ENCODE results near the gene CTSO.

Gene CTSO

DNA sequence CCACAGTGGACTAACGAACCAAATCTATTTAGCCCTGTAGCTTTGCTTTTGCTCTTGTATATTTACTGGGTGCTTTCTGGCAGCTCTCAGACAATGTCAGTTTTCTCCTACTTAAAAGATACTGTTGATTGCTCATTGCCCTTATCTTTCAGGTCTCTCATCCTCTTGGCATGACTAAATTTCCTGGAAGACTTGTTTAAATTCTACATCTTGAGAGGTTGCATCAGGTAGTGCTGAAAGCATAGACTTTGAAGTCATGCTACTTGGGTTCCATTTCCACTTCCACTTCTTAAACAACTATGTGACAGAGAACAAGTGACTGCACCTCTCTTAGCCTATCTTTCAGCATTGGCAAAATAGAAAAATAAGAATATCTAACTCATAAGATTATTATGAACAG is 41.8 kb downstream of the CTSO start:
- TF ChIP-seq ZNF70 (CRISPR knock-in tag; IDR thresholded peaks at IDR 0.05): no peak
- TF ChIP-seq GLIS3 (CRISPR knock-in tag; IDR thresholded peaks at IDR 0.05): no peak
- ATAC-seq: no peak

DNA sequence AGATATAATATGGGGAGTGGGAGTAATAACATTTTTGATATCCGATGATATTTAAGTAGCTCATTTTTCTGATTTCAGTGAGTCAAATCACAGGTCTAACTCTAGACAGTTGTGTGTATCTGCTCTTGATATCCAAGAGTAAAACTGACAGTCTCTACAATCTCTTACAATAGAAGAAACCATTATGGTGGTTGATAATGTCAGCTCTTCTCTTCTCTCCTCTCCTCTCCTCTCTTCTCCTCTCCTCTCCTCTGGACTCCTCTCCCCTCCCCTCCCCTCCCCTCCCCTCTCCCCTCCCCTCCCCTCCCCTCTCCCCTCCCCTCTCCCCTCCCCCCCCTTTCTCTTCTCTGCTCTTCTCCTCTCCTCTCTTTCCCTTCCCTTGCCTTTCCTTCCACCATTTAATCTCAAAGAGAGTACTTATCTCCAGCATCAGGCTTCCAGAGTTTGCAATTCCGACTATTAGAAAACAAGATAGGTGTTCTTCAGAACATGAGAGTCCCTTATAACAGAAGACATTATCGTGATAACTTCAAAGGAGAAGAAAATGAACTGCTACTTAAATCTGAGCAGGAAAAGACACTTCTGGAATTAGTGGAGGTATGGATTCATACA is 43.9 kb downstream of the CTSO start:
- no peak for ATAC-seq
- TF ChIP-seq OSR1 (CRISPR knock-in tag; IDR thresholded peaks at IDR 0.05) (no peak), ESRRG (CRISPR knock-in tag; IDR thresholded peaks at IDR 0.05) (no peak), ZFP30 (CRISPR knock-in tag; IDR thresholded peaks at IDR 0.05) (no peak), TCF4 (CRISPR knock-in tag; IDR thresholded peaks at IDR 0.05; ENCODE audit: borderline replicate concordance) (no peak), PPARA (CRISPR knock-in tag; IDR thresholded peaks at IDR 0.05; ENCODE audit: borderline replicate concordance) (no peak), RARB (CRISPR knock-in tag; IDR thresholded peaks at IDR 0.05) (no peak)

DNA sequence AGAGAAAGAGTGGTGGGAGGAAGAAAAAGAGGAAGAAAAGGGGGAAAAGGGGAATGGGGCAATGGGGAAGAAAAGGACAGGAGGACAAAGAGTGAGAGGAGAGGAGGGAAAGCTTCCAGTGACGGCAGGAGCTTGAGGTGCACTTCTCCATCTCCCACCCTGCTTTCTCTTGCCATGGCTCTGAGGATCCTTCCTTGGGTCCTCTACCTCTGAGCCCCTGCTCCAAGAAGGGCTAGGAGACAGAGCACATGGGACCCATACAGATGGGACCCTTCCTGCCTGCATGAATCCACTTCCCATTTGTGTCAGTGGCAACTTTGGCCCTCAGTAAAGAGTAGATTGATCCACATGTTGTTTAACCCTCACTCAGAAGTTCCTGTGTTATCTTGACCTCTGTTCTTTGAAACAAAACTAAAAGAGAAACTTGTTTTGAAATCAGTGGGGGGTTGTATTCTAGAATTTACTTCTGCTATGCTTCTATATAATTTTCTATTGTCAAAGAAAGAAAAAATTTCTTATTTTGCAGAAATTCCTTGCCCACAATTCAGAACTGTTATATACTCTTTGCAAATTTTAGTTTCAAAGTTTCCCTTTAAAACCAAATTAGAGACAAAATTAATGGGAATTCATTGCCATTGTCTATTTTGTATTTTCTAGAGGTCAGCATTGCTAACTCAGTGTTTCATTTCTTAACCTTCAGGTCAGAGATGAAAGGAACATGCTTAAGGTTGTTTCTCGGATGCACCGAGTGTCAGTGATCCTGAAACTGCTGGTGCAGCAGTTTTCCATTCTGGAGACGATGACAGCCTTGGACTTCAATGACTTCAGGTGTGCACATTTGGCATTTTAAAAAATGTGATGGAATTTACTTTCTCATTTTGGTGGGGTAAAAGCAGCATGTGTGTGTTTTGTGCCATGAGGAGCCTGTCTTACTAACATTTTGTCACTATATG is 45.2 kb downstream of the CTSO start:
- ATAC-seq: no peak
- TF ChIP-seq ZNF565 (CRISPR knock-in tag; conservative IDR thresholded peaks at IDR 0.05; ENCODE audit: low read depth): no peak
- TF ChIP-seq, protein P1, sequence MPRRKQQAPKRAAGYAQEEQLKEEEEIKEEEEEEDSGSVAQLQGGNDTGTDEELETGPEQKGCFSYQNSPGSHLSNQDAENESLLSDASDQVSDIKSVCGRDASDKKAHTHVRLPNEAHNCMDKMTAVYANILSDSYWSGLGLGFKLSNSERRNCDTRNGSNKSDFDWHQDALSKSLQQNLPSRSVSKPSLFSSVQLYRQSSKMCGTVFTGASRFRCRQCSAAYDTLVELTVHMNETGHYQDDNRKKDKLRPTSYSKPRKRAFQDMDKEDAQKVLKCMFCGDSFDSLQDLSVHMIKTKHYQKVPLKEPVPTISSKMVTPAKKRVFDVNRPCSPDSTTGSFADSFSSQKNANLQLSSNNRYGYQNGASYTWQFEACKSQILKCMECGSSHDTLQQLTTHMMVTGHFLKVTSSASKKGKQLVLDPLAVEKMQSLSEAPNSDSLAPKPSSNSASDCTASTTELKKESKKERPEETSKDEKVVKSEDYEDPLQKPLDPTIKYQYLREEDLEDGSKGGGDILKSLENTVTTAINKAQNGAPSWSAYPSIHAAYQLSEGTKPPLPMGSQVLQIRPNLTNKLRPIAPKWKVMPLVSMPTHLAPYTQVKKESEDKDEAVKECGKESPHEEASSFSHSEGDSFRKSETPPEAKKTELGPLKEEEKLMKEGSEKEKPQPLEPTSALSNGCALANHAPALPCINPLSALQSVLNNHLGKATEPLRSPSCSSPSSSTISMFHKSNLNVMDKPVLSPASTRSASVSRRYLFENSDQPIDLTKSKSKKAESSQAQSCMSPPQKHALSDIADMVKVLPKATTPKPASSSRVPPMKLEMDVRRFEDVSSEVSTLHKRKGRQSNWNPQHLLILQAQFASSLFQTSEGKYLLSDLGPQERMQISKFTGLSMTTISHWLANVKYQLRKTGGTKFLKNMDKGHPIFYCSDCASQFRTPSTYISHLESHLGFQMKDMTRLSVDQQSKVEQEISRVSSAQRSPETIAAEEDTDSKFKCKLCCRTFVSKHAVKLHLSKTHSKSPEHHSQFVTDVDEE (CRISPR knock-in tag; IDR thresholded peaks at IDR 0.05): no peak
- TF ChIP-seq, protein P2, sequence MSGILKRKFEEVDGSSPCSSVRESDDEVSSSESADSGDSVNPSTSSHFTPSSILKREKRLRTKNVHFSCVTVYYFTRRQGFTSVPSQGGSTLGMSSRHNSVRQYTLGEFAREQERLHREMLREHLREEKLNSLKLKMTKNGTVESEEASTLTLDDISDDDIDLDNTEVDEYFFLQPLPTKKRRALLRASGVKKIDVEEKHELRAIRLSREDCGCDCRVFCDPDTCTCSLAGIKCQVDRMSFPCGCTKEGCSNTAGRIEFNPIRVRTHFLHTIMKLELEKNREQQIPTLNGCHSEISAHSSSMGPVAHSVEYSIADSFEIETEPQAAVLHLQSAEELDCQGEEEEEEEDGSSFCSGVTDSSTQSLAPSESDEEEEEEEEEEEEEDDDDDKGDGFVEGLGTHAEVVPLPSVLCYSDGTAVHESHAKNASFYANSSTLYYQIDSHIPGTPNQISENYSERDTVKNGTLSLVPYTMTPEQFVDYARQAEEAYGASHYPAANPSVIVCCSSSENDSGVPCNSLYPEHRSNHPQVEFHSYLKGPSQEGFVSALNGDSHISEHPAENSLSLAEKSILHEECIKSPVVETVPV (CRISPR knock-in tag; IDR thresholded peaks at IDR 0.05): no peak
- TF ChIP-seq, protein P3, sequence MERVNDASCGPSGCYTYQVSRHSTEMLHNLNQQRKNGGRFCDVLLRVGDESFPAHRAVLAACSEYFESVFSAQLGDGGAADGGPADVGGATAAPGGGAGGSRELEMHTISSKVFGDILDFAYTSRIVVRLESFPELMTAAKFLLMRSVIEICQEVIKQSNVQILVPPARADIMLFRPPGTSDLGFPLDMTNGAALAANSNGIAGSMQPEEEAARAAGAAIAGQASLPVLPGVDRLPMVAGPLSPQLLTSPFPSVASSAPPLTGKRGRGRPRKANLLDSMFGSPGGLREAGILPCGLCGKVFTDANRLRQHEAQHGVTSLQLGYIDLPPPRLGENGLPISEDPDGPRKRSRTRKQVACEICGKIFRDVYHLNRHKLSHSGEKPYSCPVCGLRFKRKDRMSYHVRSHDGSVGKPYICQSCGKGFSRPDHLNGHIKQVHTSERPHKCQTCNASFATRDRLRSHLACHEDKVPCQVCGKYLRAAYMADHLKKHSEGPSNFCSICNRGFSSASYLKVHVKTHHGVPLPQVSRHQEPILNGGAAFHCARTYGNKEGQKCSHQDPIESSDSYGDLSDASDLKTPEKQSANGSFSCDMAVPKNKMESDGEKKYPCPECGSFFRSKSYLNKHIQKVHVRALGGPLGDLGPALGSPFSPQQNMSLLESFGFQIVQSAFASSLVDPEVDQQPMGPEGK (CRISPR knock-in tag; IDR thresholded peaks at IDR 0.05; ENCODE audit: borderline replicate concordance): no peak
- TF ChIP-seq TCF4 (CRISPR knock-in tag; IDR thresholded peaks at IDR 0.05; ENCODE audit: borderline replicate concordance): no peak
- no peak for TF ChIP-seq GLIS3 (CRISPR knock-in tag; IDR thresholded peaks at IDR 0.05)
- TF ChIP-seq ZC3H10 (CRISPR knock-in tag; IDR thresholded peaks at IDR 0.05): no peak
- no peak for TF ChIP-seq RARB (CRISPR knock-in tag; IDR thresholded peaks at IDR 0.05)
- no peak for TF ChIP-seq ARNTL (CRISPR knock-in tag; IDR thresholded peaks at IDR 0.05; ENCODE audit: borderline replicate concordance, low read depth)
- no peak for TF ChIP-seq ESRRG (CRISPR knock-in tag; IDR thresholded peaks at IDR 0.05)
- TF ChIP-seq, protein P4, sequence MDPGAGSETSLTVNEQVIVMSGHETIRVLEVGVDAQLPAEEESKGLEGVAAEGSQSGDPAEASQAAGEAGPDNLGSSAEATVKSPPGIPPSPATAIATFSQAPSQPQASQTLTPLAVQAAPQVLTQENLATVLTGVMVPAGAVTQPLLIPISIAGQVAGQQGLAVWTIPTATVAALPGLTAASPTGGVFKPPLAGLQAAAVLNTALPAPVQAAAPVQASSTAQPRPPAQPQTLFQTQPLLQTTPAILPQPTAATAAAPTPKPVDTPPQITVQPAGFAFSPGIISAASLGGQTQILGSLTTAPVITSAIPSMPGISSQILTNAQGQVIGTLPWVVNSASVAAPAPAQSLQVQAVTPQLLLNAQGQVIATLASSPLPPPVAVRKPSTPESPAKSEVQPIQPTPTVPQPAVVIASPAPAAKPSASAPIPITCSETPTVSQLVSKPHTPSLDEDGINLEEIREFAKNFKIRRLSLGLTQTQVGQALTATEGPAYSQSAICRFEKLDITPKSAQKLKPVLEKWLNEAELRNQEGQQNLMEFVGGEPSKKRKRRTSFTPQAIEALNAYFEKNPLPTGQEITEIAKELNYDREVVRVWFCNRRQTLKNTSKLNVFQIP (CRISPR knock-in tag; IDR thresholded peaks at IDR 0.05; ENCODE audit: borderline replicate concordance, low read depth): no peak
- TF ChIP-seq BACH2 (CRISPR knock-in tag; IDR thresholded peaks at IDR 0.05; ENCODE audit: borderline replicate concordance): no peak
- TF ChIP-seq ZNF8 (CRISPR knock-in tag; IDR thresholded peaks at IDR 0.05): no peak
- TF ChIP-seq OSR1 (CRISPR knock-in tag; IDR thresholded peaks at IDR 0.05): no peak
- no peak for TF ChIP-seq ZFP3 (CRISPR knock-in tag; IDR thresholded peaks at IDR 0.05)
- TF ChIP-seq, protein P5, sequence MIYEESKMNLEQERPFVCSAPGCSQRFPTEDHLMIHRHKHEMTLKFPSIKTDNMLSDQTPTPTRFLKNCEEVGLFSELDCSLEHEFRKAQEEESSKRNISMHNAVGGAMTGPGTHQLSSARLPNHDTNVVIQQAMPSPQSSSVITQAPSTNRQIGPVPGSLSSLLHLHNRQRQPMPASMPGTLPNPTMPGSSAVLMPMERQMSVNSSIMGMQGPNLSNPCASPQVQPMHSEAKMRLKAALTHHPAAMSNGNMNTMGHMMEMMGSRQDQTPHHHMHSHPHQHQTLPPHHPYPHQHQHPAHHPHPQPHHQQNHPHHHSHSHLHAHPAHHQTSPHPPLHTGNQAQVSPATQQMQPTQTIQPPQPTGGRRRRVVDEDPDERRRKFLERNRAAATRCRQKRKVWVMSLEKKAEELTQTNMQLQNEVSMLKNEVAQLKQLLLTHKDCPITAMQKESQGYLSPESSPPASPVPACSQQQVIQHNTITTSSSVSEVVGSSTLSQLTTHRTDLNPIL (CRISPR knock-in tag; IDR thresholded peaks at IDR 0.05; ENCODE audit: low read depth): no peak

Measured in SK-N-SH treated with all-trans-retinoic acid at 6 μM for 48 hours (cell line).